Left cardiac atrium (tissue), 4 donors: Measurements from ENCODE around the gene SLC7A7. TPM values are rescaled to one million over a fixed set of nuclear protein-coding genes. Genes with fewer than 3 reads are reported as not detected.
A peak's percentile ranks its signal among the peaks of the same experiment; 100 is the strongest.

Experiments
- ATAC-seq, 2 donors: fragments of 200-7000 bp; cut with Tn5 transposase; one replicate each; pipeline ENCODE4 v1.9.1; 2020; ENCODE audit warnings: mild to moderate bottlenecking in 2 of 2, moderate library complexity in 2 of 2
- DNase-seq: peaks from one replicate; pipeline ENCODE4 v3.0.0-alpha.2; 2020
- intact Hi-C, 2 donors: fragments of 100-400 bp; cut with DNase I; formaldehyde crosslinking; loops; one replicate each; pipeline versions ENCODE4 v1.14.1 to v1.15.1; 2022 to 2023
- total RNA-seq, 2 donors: library from RNA; stranded (reverse); fragmentation: NEBNext Ultra II Directional; extraction: Animal tissue kit (Norgen Biotek cat#: 25700); gene quantifications; one replicate each; pipeline ENCODE4 v1.2.1, GENCODE V29; 2021
- donor health status: DM: no; HTN: yes; CAD: no.
- donor health status: DM: no; HTN: yes; CAD: no; lungs with severe emphysema.
- donor health status: DM: yes; HTN: yes; CAD: no.
- donor health status: Dilated cardiomyopathy.

SLC7A7 gene
- total RNA-seq, 2 donors from 2014 or later = 8.2 to 12.0 TPM

- no peak for ATAC-seq
- intact Hi-C loops = no loop called here
- no peak for DNase-seq
Observed at GRCh38 chr14:22845821-22846625, 30.8 kb upstream of the SLC7A7 start.

- intact Hi-C loops = no loop called here
Observed at GRCh38 chr14:22845103-22845394, 29.8 kb upstream of the SLC7A7 start.

GRCh38 chr14:22844221-22845102 lies 29.2 kb upstream of the SLC7A7 start:
- DNase-seq (no peak), ATAC-seq (no peak)
- intact Hi-C loops = no loop called here

More at GRCh38 chr14:22845103-22845394, 29.8 kb upstream of the SLC7A7 start:
- ATAC-seq (no peak), DNase-seq (no peak)

- no peak for DNase-seq
- no peak for ATAC-seq
- intact Hi-C loops = no loop called here
Observed at GRCh38 chr14:22843123-22843925, 28.1 kb upstream of the SLC7A7 start.

GRCh38 chr14:22842211-22843122 lies 27.2 kb upstream of the SLC7A7 start:
- intact Hi-C loops = no loop called here
- DNase-seq (no peak), ATAC-seq (no peak)

- ATAC-seq = no peak
- DNase-seq = no peak
- intact Hi-C loops = no loop called here
Observed at GRCh38 chr14:22841769-22842168, 26.5 kb upstream of the SLC7A7 start.

- intact Hi-C loops = no loop called here
- DNase-seq (no peak), ATAC-seq (no peak)
Observed at GRCh38 chr14:22841311-22841710, 26.1 kb upstream of the SLC7A7 start.

GRCh38 chr14:22839159-22839779 lies 24.0 kb upstream of the SLC7A7 start:
- no peak for DNase-seq
- intact Hi-C loops = no loop called here
- ATAC-seq = no peak

- ATAC-seq (peak; percentile 10 to 30), DNase-seq (no peak)
- intact Hi-C loops = no loop called here
Observed at GRCh38 chr14:22838631-22839041, 23.4 kb upstream of the SLC7A7 start.

GRCh38 chr14:22837750-22838538 lies 22.7 kb upstream of the SLC7A7 start:
- DNase-seq (peak; percentile 66), ATAC-seq (peak; percentile 46 to 51)
- intact Hi-C loops = no loop called here

- peak; percentile 71 for DNase-seq
- peak; percentile 80 to 82 for ATAC-seq
- intact Hi-C loops = no loop called here
Observed at GRCh38 chr14:22837114-22837749, 22.0 kb upstream of the SLC7A7 start.

GRCh38 chr14:22836301-22837113 lies 21.3 kb upstream of the SLC7A7 start, which contains the start of gene MMP14:
Gene MMP14, plus strand, starts transcription at chr14:22836585. Its CDS starts 233 bp downstream, at chr14:22836818.
- intact Hi-C loops = no loop called here
- DNase-seq (peak; percentile 79), ATAC-seq (peak; percentile 84 to 85)

- intact Hi-C loops = no loop called here
- DNase-seq = no peak
Observed at GRCh38 chr14:22835505-22835904, 20.3 kb upstream of the SLC7A7 start.

GRCh38 chr14:22830443-22831010 lies 15.3 kb upstream of the SLC7A7 start:
- DNase-seq (no peak), ATAC-seq (no peak)
- intact Hi-C loops = no loop called here

More at GRCh38 chr14:22835505-22835904, 20.3 kb upstream of the SLC7A7 start:
- no peak for ATAC-seq

- intact Hi-C loops = no loop called here
- peak; percentile 92 for DNase-seq
- peak; percentile 95 to 98 for ATAC-seq
Observed at GRCh38 chr14:22829661-22830442, 14.6 kb upstream of the SLC7A7 start, which contains the start of gene MRPL52. Gene MRPL52, plus strand, starts transcription at chr14:22829887. Its CDS starts 26 bp downstream, at chr14:22829913.
